HEK293 (cell line): ENCODE results near the gene RIMS3.
A peak's percentile ranks its signal among the peaks of the same experiment; 100 is the strongest.

Experiments
- CTCF ChIA-PET: fragments of 350-600 bp; formaldehyde crosslinking; extraction: SDS; loops from one replicate; lab custom pipeline; 2021; ENCODE audit warnings: antibody characterized with exemption; lab: Yijun Ruan, JAX
- POLR2A ChIA-PET: fragments of 300-600 bp; formaldehyde crosslinking; extraction: SDS; loops from one replicate; lab custom pipeline; 2020; ENCODE audit warnings: antibody characterized with exemption, inconsistent platforms; lab: Yijun Ruan, JAX
- H3K27ac ChIP-seq: fragments of 200-500 bp; sonication (Bioruptor generic); 2 replicates; pipeline ENCODE4 v1.5.1; 2014; ENCODE audit warnings: low read depth, low read length, control low read depth, inconsistent platforms; ENCODE audit errors: extremely low read depth
- H3K36me3 ChIP-seq, 2 experiments: fragments of 200-500 bp in 1 of 2; sonication (Bioruptor generic) in 1 of 2; 1 replicate in 1 of 2; 2 replicates in 1 of 2; pipeline ENCODE4 v1.5.1; 2014 to 2017; ENCODE audit warnings: inconsistent platforms in 2 of 2, low read length in 2 of 2; ENCODE audit not compliant: control insufficient read depth in 2 of 2, insufficient read depth in 1 of 2
- H3K4me1 ChIP-seq: fragments of 200-500 bp; sonication (Bioruptor generic); 2 replicates; pipeline ENCODE4 v1.5.1; 2014; ENCODE audit warnings: mild to moderate bottlenecking, low read length, inconsistent platforms; ENCODE audit not compliant: control insufficient read depth, insufficient read depth
- H3K4me3 ChIP-seq: 2 replicates; pipeline ENCODE4 v1.5.1; 2011; ENCODE audit warnings: low read depth, mild to moderate bottlenecking, control low read depth, low read length, moderate library complexity
- H3K9me3 ChIP-seq: fragments of 200-500 bp; sonication (Bioruptor generic); 2 replicates; pipeline ENCODE4 v1.5.1; 2014; ENCODE audit warnings: low read depth, low read length, inconsistent platforms; ENCODE audit not compliant: control insufficient read depth, insufficient read depth
- ATF2 ChIP-seq: fragments of 450-650 bp; formaldehyde crosslinking; IDR thresholded peaks from 2 replicates; pipeline ENCODE4 v1.5.1; 2016; ENCODE audit warnings: missing biosample characterization, missing genetic modification characterization, low read depth
- BCL11A ChIP-seq: fragments of 450-650 bp; formaldehyde crosslinking; IDR thresholded peaks from 2 replicates; pipeline ENCODE4 v1.5.1; 2016; ENCODE audit warnings: low read depth, missing biosample characterization, missing genetic modification characterization
- BCL6B ChIP-seq: fragments of 450-650 bp; formaldehyde crosslinking; IDR thresholded peaks from 2 replicates; pipeline ENCODE4 v1.5.1; 2017; ENCODE audit warnings: missing biosample characterization, missing genetic modification characterization
- GLI4 ChIP-seq: fragments of 450-650 bp; formaldehyde crosslinking; IDR thresholded peaks from 2 replicates; pipeline ENCODE4 v1.5.1; 2016; ENCODE audit warnings: missing biosample characterization, missing genetic modification characterization
- GLIS2 ChIP-seq: fragments of 450-650 bp; formaldehyde crosslinking; IDR thresholded peaks from 2 replicates; pipeline ENCODE4 v1.5.1; 2016; ENCODE audit warnings: missing biosample characterization, missing genetic modification characterization
- HOXD13 ChIP-seq: sonication (generic); formaldehyde crosslinking; IDR thresholded peaks from 2 replicates; pipeline ENCODE4 v1.8.0; 2022; ENCODE audit warnings: missing genetic modification reagents, borderline replicate concordance
- KLF1 ChIP-seq: fragments of 450-650 bp; formaldehyde crosslinking; IDR thresholded peaks from 2 replicates; pipeline ENCODE4 v1.5.1; 2016; ENCODE audit warnings: missing biosample characterization, missing genetic modification characterization
- KLF16 ChIP-seq: fragments of 450-650 bp; formaldehyde crosslinking; IDR thresholded peaks from 2 replicates; pipeline ENCODE4 v1.5.1; 2017; ENCODE audit warnings: missing biosample characterization, missing genetic modification characterization
- OVOL3 ChIP-seq: fragments of 450-650 bp; formaldehyde crosslinking; IDR thresholded peaks from 2 replicates; pipeline ENCODE4 v1.5.1; 2016; ENCODE audit warnings: missing biosample characterization, missing genetic modification characterization
- YY2 ChIP-seq: fragments of 450-650 bp; formaldehyde crosslinking; IDR thresholded peaks from 2 replicates; pipeline ENCODE4 v1.5.1; 2016; ENCODE audit warnings: missing biosample characterization, missing genetic modification characterization
- ZBTB17 ChIP-seq: fragments of 450-650 bp; formaldehyde crosslinking; IDR thresholded peaks from 2 replicates; pipeline ENCODE4 v1.5.1; 2016; ENCODE audit warnings: missing biosample characterization, missing genetic modification characterization
- ZBTB20 ChIP-seq: fragments of 450-650 bp; formaldehyde crosslinking; IDR thresholded peaks from 2 replicates; pipeline ENCODE4 v1.5.1; 2016; ENCODE audit warnings: missing biosample characterization, missing genetic modification characterization
- ZBTB48 ChIP-seq: fragments of 450-650 bp; formaldehyde crosslinking; IDR thresholded peaks from 2 replicates; pipeline ENCODE4 v1.5.1; 2016; ENCODE audit warnings: missing biosample characterization, missing genetic modification characterization
- ZFP41 ChIP-seq: fragments of 450-650 bp; formaldehyde crosslinking; IDR thresholded peaks from 2 replicates; pipeline ENCODE4 v1.5.1; 2016; ENCODE audit warnings: missing biosample characterization, missing genetic modification characterization, borderline replicate concordance
- ZNF140 ChIP-seq: fragments of 450-650 bp; formaldehyde crosslinking; IDR thresholded peaks from 2 replicates; pipeline ENCODE4 v1.5.1; 2016; ENCODE audit warnings: missing biosample characterization, missing genetic modification characterization
- ZNF16 ChIP-seq: fragments of 450-650 bp; formaldehyde crosslinking; IDR thresholded peaks from 2 replicates; pipeline ENCODE4 v1.5.1; 2016; ENCODE audit warnings: low read depth, missing biosample characterization, missing genetic modification characterization
- ZNF221 ChIP-seq: fragments of 450-650 bp; formaldehyde crosslinking; IDR thresholded peaks from 2 replicates; pipeline ENCODE4 v1.5.1; 2017; ENCODE audit warnings: missing biosample characterization, missing genetic modification characterization, borderline replicate concordance
- ZNF24 ChIP-seq: fragments of 450-650 bp; formaldehyde crosslinking; IDR thresholded peaks from 2 replicates; pipeline ENCODE4 v1.5.1; 2016; ENCODE audit warnings: missing biosample characterization, missing genetic modification characterization
- ZNF423 ChIP-seq: fragments of 450-650 bp; formaldehyde crosslinking; IDR thresholded peaks from 2 replicates; pipeline ENCODE4 v1.5.1; 2016; ENCODE audit warnings: missing biosample characterization, missing genetic modification characterization
- ZNF473 ChIP-seq: fragments of 450-650 bp; formaldehyde crosslinking; IDR thresholded peaks from 2 replicates; pipeline ENCODE4 v1.5.1; 2017; ENCODE audit warnings: missing biosample characterization, missing genetic modification characterization
- ZNF513 ChIP-seq: fragments of 450-650 bp; IDR thresholded peaks from 2 replicates; pipeline ENCODE4 v1.5.1; 2018; ENCODE audit warnings: missing biosample characterization, missing genetic modification characterization
- ZNF580 ChIP-seq: fragments of 450-650 bp; formaldehyde crosslinking; IDR thresholded peaks from 2 replicates; pipeline ENCODE4 v1.5.1; 2016; ENCODE audit warnings: missing biosample characterization, missing genetic modification characterization
- ZNF600 ChIP-seq: fragments of 450-650 bp; formaldehyde crosslinking; IDR thresholded peaks from 2 replicates; pipeline ENCODE4 v1.5.1; 2016; ENCODE audit warnings: missing biosample characterization, missing genetic modification characterization
- ZNF621 ChIP-seq: fragments of 450-650 bp; formaldehyde crosslinking; IDR thresholded peaks from 2 replicates; pipeline ENCODE4 v1.5.1; 2017; ENCODE audit warnings: missing biosample characterization, missing genetic modification characterization
- ZNF768 ChIP-seq: fragments of 450-650 bp; formaldehyde crosslinking; IDR thresholded peaks from 2 replicates; pipeline ENCODE4 v1.5.1; 2018; ENCODE audit warnings: missing biosample characterization, mild to moderate bottlenecking, missing genetic modification characterization
- ZNF785 ChIP-seq: fragments of 450-650 bp; formaldehyde crosslinking; IDR thresholded peaks from 2 replicates; pipeline ENCODE4 v1.5.1; 2016; ENCODE audit warnings: missing biosample characterization, missing genetic modification characterization
- ZSCAN16 ChIP-seq: fragments of 450-650 bp; formaldehyde crosslinking; IDR thresholded peaks from 2 replicates; pipeline ENCODE4 v1.5.1; 2016; ENCODE audit warnings: missing biosample characterization, missing genetic modification characterization
- ZSCAN4 ChIP-seq: fragments of 450-650 bp; formaldehyde crosslinking; IDR thresholded peaks from 2 replicates; pipeline ENCODE4 v1.5.1; 2017; ENCODE audit warnings: missing biosample characterization, missing genetic modification characterization

Gene RIMS3

GRCh38 chr1:40692429-40692895 is 27.0 kb upstream of the RIMS3 start:
- peak overlapping the region; percentile 97 for H3K4me3 ChIP-seq
- H3K27ac ChIP-seq, result peak overlapping the region; percentile 95
- POLR2A ChIA-PET, result interaction anchor here (0.7 to 3.4 kb wide), 20 partner anchors 9 to 160 kb away, joined by 3 to 42 read pairs (median 8); partner anchors contain the start of genes RIMS3 and ZNF684
- H3K4me1 ChIP-seq, result peaks cover 11% of the 10 kb centered on the region; the same call in 1 of the 2 replicates
- TF ChIP-seq ZNF600 (peak; percentile 61), ZBTB48 (tag by site-specific recombination) (0 out of 2 replicates have a peak, but pooled peaks have one; percentile 42), ZNF580 (0 out of 2 replicates have a peak, but pooled peaks have one; percentile 26), ZBTB20 (tag by site-specific recombination) (peak; percentile 40; the same call in 1 of the 2 replicates), GLI4 (tag by site-specific recombination) (0 out of 2 replicates have a peak, but pooled peaks have one; percentile 66), ZNF140 (tag by site-specific recombination) (no peak), ZBTB17 (tag by site-specific recombination) (peak; percentile 52; the same call in 1 of the 2 replicates), ATF2 (tag by site-specific recombination) (no peak), ZNF24 (0 out of 2 replicates have a peak, but pooled peaks have one; percentile 8), KLF16 (tag by site-specific recombination) (0 out of 2 replicates have a peak, but pooled peaks have one; percentile 25), BCL6B (no peak)
- TF ChIP-seq, all 188 proteins: peak for 8
- CTCF ChIA-PET, result interaction anchor here (0.6 to 3.8 kb wide), 5 partner anchors 9 to 220 kb away, joined by 3 to 18 read pairs (median 3); no protein-coding TSS in a partner anchor
- peaks cover 0 to 8% of the 10 kb centered on the region in 2 experiments; a peak in 1 of 3 replicates for H3K36me3 ChIP-seq
- H3K9me3 ChIP-seq, result no peaks in the 10 kb centered on the region

- ChIA-PET CTCF (interaction anchor here (0.6 to 3.8 kb wide), 9 partner anchors 10 to 548 kb away, joined by 3 to 18 read pairs (median 5); no protein-coding TSS in a partner anchor), POLR2A (interaction anchor here (0.6 to 3.4 kb wide), 29 partner anchors 9 to 288 kb away, joined by 3 to 42 read pairs (median 6); partner anchors contain the start of genes CITED4, CTPS1, RIMS3 and ZFP69B)
- no peaks in the 10 kb centered on the region for H3K9me3 ChIP-seq
- peaks cover 11% of the 10 kb centered on the region; the same call in 1 of the 2 replicates for H3K4me1 ChIP-seq
- peak within 1 kb of the TSS; percentile 97 for H3K4me3 ChIP-seq
- H3K27ac ChIP-seq, result peak within 1 kb of the TSS; percentile 95
- H3K36me3 ChIP-seq, result peaks cover 0 to 12% of the 10 kb centered on the region in 2 experiments; a peak in 1 of 3 replicates
- TF ChIP-seq ZNF768 (tag by site-specific recombination), result no peak; the same call in 1 of the 2 replicates
- peak; percentile 71; the same call in 1 of the 2 replicates for TF ChIP-seq ZSCAN16
- peak; percentile 60 for TF ChIP-seq ZNF423 (tag by site-specific recombination)
- TF ChIP-seq ZNF221, result peak; percentile 69; the same call in 1 of the 2 replicates
- peak; percentile 74 for TF ChIP-seq ZSCAN4 (tag by site-specific recombination)
- TF ChIP-seq YY2, result peak; percentile 96
- TF ChIP-seq BCL11A (tag by site-specific recombination), result peak; percentile 43; the same call in 1 of the 2 replicates
- peak; percentile 74; the same call in 1 of the 2 replicates for TF ChIP-seq OVOL3
- peak; percentile 100 for TF ChIP-seq GLIS2
- TF ChIP-seq ZNF785 (tag by site-specific recombination), result peak; percentile 82; the same call in 1 of the 2 replicates
- no peak for TF ChIP-seq ZFP41 (tag by site-specific recombination)
- TF ChIP-seq ZNF473 (tag by site-specific recombination), result no peak
- peak; percentile 23; the same call in 1 of the 2 replicates for TF ChIP-seq ZNF16 (tag by site-specific recombination)
- no peak for TF ChIP-seq ZNF621 (tag by site-specific recombination)
- TF ChIP-seq ZNF513 (tag by site-specific recombination), result peak; percentile 50; the same call in 1 of the 2 replicates
- no peak for TF ChIP-seq ZNF140 (tag by site-specific recombination)
- TF ChIP-seq HOXD13 (CRISPR knock-in tag), result no peak
- TF ChIP-seq KLF1, result peak; percentile 38; the same call in 1 of the 2 replicates
Observed at GRCh38 chr1:40691538-40692428, 26.3 kb upstream of the RIMS3 start, which contains the start of gene NFYC. Gene NFYC (plus strand): TSS chr1:40691704. CDS start chr1:40738844, 47,140 bp downstream.
